Epithelial cell of esophagus (primary cell): Measurements from ENCODE around the gene LHFPL3.
A peak's percentile ranks its signal among the peaks of the same experiment; 100 is the strongest.

ENCODE experiments used
- DNase-seq: peaks from one replicate; pipeline ENCODE4 v3.0.0; 2010; ENCODE audit warnings: low read depth
- H3K4me3 ChIP-seq: 2 replicates; pipeline ENCODE4 v1.5.1; 2011; ENCODE audit warnings: mild to moderate bottlenecking, low read length, control low read depth
- TF ChIP-seq, protein P1 (sequence below): IDR thresholded peaks from 2 replicates; pipeline ENCODE4 v1.5.1; 2011; ENCODE audit warnings: low read depth, mild to moderate bottlenecking, low read length, control low read depth, inconsistent platforms; ENCODE audit not compliant: insufficient read depth; ENCODE audit errors: missing control alignments

Gene LHFPL3

DNA sequence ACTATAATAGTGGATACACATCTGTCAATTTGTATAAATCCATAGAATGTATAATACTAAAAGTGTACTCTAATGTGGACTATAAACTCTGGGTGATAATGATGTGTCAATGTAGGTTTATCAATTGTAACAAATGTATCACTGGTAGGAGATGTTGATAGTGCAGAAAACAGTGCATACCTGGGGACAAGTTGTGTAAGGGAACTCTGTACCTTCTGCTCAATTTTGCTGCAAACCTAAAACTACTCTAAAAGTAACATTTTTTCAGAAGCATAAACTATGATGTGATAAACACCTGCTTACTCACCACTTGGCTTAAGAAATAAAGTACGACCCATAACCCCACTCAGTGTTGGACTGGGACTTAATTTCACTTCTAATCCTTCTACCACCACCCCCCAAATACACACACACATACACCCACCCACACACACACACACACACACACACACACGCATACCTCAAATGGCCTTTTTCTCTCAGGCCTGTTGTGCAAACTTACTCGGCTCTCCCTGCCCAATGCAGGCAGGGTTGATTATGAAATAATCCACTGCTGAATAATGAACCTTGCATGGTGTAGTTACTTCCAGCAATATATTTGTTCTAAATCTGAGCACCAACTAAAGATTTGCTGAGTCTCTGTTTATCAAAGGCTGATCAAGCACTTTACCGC, 531.5 kb downstream of the LHFPL3 start:
- TF ChIP-seq, protein P1, sequence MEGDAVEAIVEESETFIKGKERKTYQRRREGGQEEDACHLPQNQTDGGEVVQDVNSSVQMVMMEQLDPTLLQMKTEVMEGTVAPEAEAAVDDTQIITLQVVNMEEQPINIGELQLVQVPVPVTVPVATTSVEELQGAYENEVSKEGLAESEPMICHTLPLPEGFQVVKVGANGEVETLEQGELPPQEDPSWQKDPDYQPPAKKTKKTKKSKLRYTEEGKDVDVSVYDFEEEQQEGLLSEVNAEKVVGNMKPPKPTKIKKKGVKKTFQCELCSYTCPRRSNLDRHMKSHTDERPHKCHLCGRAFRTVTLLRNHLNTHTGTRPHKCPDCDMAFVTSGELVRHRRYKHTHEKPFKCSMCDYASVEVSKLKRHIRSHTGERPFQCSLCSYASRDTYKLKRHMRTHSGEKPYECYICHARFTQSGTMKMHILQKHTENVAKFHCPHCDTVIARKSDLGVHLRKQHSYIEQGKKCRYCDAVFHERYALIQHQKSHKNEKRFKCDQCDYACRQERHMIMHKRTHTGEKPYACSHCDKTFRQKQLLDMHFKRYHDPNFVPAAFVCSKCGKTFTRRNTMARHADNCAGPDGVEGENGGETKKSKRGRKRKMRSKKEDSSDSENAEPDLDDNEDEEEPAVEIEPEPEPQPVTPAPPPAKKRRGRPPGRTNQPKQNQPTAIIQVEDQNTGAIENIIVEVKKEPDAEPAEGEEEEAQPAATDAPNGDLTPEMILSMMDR, result no peak
- DNase-seq, result no peak
- no peak overlapping the region for H3K4me3 ChIP-seq

DNA sequence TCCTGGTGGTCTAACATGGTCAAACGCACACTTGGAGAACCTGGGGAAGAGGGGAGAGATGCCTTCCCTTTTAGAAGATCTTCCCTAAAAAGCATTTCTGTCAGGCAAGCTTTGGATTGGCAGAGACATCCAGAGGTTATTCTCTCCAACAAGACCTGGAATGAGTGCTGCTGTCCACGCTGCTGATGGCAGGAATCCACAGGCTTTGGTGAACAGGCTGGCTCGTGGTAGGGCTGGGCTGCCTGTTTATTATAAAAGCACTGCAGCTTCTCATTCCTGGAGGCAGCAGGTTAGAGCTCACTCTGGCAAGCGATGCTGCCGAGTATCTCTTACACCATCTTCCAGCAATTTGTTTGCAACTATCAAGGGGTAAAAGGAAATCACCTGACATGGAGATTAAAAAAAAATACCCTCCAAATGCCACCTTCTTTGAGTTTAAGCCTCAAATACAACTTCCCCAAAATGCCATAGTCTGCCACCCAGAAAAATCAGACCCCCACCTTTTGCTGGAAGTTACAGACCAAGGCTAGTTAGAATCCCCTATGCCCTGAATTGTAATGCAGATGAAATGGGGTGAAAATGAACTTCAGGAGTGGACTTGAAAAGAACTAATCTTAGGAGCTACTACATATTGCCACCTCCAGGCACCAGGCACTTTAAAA, 533.5 kb downstream of the LHFPL3 start:
- H3K4me3 ChIP-seq, result no peak overlapping the region
- TF ChIP-seq, protein P1, result no peak
- no peak for DNase-seq

DNA sequence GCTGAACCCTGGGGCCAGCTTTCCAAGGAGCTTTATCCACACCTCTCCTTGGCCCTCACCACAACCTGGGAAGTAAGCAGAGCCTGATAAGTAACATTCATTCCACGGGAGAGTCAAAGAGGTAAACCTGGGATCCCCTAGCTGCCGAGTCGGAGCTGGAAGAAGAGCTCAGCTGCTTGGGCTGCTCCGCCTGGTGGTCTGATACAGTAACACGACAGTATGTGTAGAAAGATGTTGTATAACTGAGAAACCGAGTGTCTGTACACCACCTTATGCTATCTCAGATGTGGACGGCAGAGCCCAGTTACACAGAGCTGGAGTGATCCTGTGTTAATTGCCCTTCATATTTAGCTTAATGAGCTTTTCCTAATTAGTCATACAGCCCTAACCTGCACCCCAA, 534.3 kb downstream of the LHFPL3 start:
- no peak overlapping the region for H3K4me3 ChIP-seq

DNA sequence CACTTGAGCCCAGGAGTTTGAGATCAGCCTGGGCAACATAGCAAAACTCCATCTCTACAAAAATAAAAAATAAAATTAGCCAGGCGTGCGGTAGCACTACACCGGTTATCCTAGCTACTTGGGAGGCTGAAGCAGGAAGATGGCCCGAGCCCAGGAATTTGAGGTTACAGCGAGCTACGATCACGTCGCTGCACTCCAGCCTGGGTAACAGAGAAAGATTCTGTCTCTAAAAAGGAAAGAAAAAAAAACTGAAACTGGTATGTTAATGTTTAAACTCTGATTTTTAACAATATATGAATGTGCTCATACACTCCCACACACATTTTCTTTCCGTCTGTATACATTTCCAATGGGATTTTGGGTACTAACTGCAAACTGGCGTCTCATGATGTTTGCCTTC, 545.0 kb downstream of the LHFPL3 start:
- TF ChIP-seq, protein P1, result no peak
- H3K4me3 ChIP-seq, result no peak overlapping the region
- no peak for DNase-seq

More for the DNA sequence above, 534.3 kb downstream of the LHFPL3 start:
- TF ChIP-seq, protein P1, result peak; percentile 20
- DNase-seq, result no peak

DNA sequence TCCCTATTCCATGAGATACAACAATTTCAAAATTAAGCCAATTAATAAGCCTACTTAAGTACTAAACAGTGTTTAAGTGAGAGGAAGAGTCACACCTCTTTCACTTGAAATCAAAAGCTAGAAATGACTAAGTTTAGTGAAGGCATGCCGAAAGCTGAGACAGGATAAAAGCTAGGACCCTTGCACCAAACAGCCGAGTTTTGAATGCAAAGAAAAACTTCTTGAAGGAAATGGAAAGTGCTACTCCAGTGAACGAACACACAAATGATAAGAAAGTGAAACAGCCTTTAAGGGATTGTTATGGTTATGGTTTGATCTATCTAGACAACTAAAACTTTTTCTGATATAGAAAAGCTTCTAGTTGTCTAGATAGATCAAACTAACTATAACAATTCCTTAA, 550.2 kb downstream of the LHFPL3 start:
- TF ChIP-seq, protein P1, result no peak
- H3K4me3 ChIP-seq, result no peak overlapping the region
- no peak for DNase-seq

DNA sequence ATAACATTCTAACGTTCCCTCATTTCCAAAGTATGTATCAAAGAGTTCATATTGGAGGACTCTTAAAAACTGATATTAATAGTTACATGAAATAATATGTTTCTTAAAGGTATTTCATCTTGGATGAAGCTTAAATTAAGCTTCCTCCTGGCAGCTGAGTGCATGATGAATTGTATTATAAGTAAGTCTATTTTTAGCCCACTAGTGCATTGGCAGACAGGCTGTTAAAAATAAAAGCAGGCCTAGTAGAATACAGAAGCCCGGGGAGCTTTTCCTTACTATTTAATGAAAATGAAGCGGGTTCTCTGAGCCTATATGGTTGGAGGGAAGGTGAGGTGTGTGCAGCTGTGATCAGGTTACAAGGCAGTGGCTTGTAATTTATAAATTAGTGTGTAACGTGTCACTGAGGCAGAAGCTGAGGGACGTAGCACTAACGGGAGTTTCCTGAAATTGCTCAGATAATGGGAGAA, 554.9 kb downstream of the LHFPL3 start:
- TF ChIP-seq, protein P1, result no peak

More for the DNA sequence above, 554.9 kb downstream of the LHFPL3 start:
- H3K4me3 ChIP-seq, result no peak overlapping the region
- DNase-seq, result no peak
